Right lobe of liver (tissue), 6 donors: ENCODE measurements around the gene TIGD2. TPM values are rescaled to one million over a fixed set of nuclear protein-coding genes. Genes with fewer than 3 reads are reported as not detected.

Experiments used
- ATAC-seq, 4 donors: fragments of 200-7000 bp; cut with Tn5 transposase; one replicate each; pipeline ENCODE4 v1.9.1; 2020; ENCODE audit warnings: mild to moderate bottlenecking in 4 of 4, moderate library complexity in 4 of 4
- DNase-seq, 3 donors: peaks; one replicate each; pipeline ENCODE4 v3.0.0-alpha.2; 2020
- H3K27ac ChIP-seq, 3 donors: fragments of 200-600 bp; one replicate each; pipeline ENCODE4 v1.8.0; 2022
- H3K27me3 ChIP-seq, 2 donors: fragments of 200-600 bp; one replicate each; pipeline ENCODE4 v1.8.0; 2022
- H3K36me3 ChIP-seq, 4 donors: fragments of 200-600 bp; sonication (generic) in 1 of 4; one replicate each; pipeline versions ENCODE4 v1.5.1 to v1.8.0; 2017 to 2022; ENCODE audit warnings: control low read depth in 1 of 4
- H3K4me1 ChIP-seq, 4 donors: fragments of 200-600 bp; sonication (generic) in 1 of 4; one replicate each; pipeline versions ENCODE4 v1.5.1 to v1.8.0; 2017 to 2022; ENCODE audit warnings: control low read depth in 1 of 4
- H3K4me3 ChIP-seq, 3 donors: fragments of 200-600 bp; one replicate each; pipeline ENCODE4 v1.8.0; 2022
- H3K9me3 ChIP-seq, 4 donors: fragments of 200-600 bp; sonication (generic) in 1 of 4; one replicate each; pipeline versions ENCODE4 v1.5.1 to v1.8.0; 2017 to 2022; ENCODE audit warnings: control low read depth in 1 of 4
- POLR2A ChIP-seq: fragments of 450-650 bp; IDR thresholded peaks from one replicate; pipeline ENCODE4 v1.6.1; 2017; ENCODE audit warnings: antibody characterized with exemption, mild to moderate bottlenecking
- WGBS: methylation state at CpG from one replicate; pipeline ENCODE4 v1.1.6; 2018; ENCODE audit warnings: low coverage, low lambda C conversion rate; ENCODE audit not compliant: insufficient coverage; ENCODE audit errors: missing lambda C conversion rate; 5-methylcytosine and 5-hydroxymethylcytosine counted together
- intact Hi-C, 2 donors: fragments of 100-400 bp; cut with DNase I; formaldehyde crosslinking; loops; one replicate each; pipeline versions ENCODE4 v1.11.2 to v1.14.1; 2022
- total RNA-seq, 6 experiments: library from RNA; depleted of rRNA in 2 of 6; stranded (reverse); fragments of >200 nt in 2 of 6; fragmentation: NEBNext Ultra II Directional in 3 of 6; extraction: Animal tissue kit (Norgen Biotek cat#: 25700) in 3 of 6; gene quantifications; one replicate each; pipeline versions ENCODE4 v1.1.0 to v1.2.4, GENCODE V29; 2016 to 2023
- TF ChIP-seq, protein P1 (sequence below), 4 donors: fragments of 200-600 bp in 3 of 4; fragments of 450-650 bp in 1 of 4; IDR thresholded peaks; one replicate each; pipeline versions ENCODE4 v1.5.1 to v1.8.0; 2016 to 2022; ENCODE audit warnings: antibody characterized with exemption in 4 of 4, mild to moderate bottlenecking in 2 of 4
- donor health status: DM: no; HTN: yes; CAD: no.
- donor health status: DM: no; HTN: no; CAD: no.
- donor health status: DM: no; HTN: no; CAD: no.
- donor health status: DM: no; HTN: yes; CAD: no.
- donor health status: DM: no; HTN: yes; CAD: no.

The TIGD2 gene
- total RNA-seq, 6 experiments from 2014 or later = 8.5 to 16.8 (median 13.8) TPM

DNA sequence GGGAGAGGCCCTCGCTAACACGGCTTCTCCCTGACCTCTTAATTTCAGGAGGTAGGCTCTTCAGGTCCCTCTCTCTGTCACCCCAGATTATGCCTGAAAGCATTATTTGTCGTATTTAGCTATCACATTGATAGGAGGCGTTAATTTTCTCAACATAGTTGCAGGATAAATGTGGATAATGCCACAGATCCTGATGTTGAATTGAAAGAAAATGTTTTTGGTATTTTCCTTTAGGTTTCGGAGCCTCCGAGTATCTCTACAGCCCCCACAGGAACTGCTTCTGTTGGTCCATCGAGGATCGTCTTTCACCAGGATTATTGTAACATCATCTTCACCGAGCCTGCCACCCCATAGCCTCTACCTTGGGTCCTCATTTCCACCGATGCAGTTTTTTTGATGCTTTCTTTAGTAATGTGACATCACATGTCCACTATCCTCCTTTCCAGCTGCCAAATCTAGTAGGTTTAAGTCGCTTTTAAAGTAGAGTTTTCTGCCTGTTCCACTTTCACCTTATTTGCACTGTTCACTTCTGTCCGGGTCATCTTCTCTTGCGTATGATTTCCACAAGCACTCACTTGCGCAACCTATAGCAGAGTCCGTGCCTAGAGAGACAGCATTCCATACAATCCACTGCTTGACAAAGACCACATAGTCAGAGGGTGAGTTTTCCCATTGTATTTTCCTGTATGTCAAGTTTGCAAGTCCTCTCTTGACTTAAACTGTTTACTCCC lies 665 bp downstream of the TIGD2 start:
- TF ChIP-seq, protein P1, sequence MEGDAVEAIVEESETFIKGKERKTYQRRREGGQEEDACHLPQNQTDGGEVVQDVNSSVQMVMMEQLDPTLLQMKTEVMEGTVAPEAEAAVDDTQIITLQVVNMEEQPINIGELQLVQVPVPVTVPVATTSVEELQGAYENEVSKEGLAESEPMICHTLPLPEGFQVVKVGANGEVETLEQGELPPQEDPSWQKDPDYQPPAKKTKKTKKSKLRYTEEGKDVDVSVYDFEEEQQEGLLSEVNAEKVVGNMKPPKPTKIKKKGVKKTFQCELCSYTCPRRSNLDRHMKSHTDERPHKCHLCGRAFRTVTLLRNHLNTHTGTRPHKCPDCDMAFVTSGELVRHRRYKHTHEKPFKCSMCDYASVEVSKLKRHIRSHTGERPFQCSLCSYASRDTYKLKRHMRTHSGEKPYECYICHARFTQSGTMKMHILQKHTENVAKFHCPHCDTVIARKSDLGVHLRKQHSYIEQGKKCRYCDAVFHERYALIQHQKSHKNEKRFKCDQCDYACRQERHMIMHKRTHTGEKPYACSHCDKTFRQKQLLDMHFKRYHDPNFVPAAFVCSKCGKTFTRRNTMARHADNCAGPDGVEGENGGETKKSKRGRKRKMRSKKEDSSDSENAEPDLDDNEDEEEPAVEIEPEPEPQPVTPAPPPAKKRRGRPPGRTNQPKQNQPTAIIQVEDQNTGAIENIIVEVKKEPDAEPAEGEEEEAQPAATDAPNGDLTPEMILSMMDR (IDR thresholded peaks at IDR 0.05) = no peak
- peak; percentile 24 for TF ChIP-seq POLR2A
- peak overlapping the region; percentile 83 to 95 (median 92) for H3K27ac ChIP-seq
- DNase-seq (peak in 1 of 3 donors; percentile 83), ATAC-seq (peak; percentile 47 to 60 (median 50))
- H3K4me1 ChIP-seq = peaks cover 0 to 44% (median 16%) of the 10 kb centered on the region in 4 donors
- no peaks in the 10 kb centered on the region for H3K9me3 ChIP-seq
- peak overlapping the region; percentile 77 to 90 (median 85) for H3K4me3 ChIP-seq
- no peaks in the 10 kb centered on the region for H3K36me3 ChIP-seq
- intact Hi-C loops = no loop called here
- H3K27me3 ChIP-seq = no peaks in the 10 kb centered on the region
- 5% methylated on average over 15 of the region's 15 CpGs for WGBS

DNA sequence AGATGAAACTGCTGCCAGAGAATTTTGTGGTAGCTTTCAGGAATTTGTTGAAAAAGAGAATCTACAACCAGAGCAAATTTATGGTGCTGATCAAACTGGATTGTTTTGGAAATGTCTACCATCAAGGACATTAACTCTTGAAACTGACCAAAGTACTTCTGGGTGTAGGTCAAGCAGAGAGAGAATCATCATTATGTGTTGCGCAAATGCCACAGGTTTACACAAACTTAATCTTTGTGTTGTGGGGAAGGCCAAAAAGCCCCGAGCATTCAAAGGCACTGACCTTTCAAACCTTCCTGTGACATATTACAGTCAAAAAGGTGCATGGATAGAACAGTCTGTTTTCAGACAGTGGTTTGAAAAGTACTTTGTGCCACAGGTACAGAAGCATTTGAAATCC lies 2.1 kb downstream of the TIGD2 start:
- Histone ChIP-seq H3K36me3 (no peaks in the 10 kb centered on the region), H3K27me3 (no peaks in the 10 kb centered on the region), H3K4me3 (peak overlapping the region in 2 of 3 donors; percentile 77 to 90), H3K9me3 (no peaks in the 10 kb centered on the region), H3K27ac (peak overlapping the region; percentile 83 to 95 (median 92)), H3K4me1 (peaks cover 0 to 52% (median 19%) of the 10 kb centered on the region in 4 donors)
- ATAC-seq = peak; percentile 23 to 66 (median 31)
- TF ChIP-seq POLR2A = no peak
- TF ChIP-seq, protein P1 (IDR thresholded peaks at IDR 0.05) = no peak
- intact Hi-C loops = no loop called here
- peak in 1 of 3 donors; percentile 77 for DNase-seq
- 31% methylated on average over 2 of the region's 2 CpGs for WGBS

DNA sequence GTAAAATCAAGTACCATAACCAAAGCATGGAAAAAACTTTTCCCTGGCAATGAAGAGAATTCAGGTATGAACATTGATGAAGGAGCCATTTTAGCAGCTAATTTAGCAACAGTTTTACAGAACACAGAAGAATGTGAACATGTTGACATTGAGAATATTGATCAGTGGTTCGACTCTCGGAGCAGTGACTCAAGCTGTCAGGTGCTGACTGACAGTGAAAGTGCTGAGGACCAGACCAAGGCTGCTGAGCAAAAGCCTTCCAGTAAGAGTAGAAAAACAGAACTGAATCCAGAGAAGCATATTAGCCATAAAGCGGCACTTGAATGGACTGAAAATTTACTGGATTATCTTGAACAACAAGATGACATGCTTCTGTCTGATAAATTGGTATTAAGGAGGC lies 2.8 kb downstream of the TIGD2 start:
- H3K27ac ChIP-seq = peak overlapping the region; percentile 52 to 95 (median 83)
- 42% methylated on average over 3 of the region's 3 CpGs for WGBS
- H3K27me3 ChIP-seq = no peaks in the 10 kb centered on the region

DNA sequence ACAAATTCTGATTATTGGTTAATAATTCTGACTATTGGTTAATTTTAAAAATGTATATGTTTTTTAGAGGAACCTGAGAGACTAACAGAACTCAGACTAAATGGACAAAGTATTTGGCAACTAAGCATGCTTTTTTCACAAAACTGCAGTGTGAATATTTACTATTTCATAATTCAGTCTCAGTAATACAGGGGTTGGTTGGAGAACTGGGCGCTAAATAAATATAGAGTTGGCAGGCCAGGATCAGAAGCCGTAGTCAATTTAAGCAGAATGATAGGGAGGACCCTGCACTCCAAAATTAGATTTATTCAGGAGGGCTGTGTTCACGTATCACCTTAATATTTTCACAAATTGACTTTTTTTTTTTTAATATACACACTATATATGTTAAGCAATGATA lies 5.8 kb downstream of the TIGD2 start:
- Histone ChIP-seq H3K36me3 (no peaks in the 10 kb centered on the region), H3K27ac (peak overlapping the region in 2 of 3 donors; percentile 16 to 31), H3K9me3 (no peaks in the 10 kb centered on the region), H3K4me3 (no peak overlapping the region), H3K4me1 (peaks cover 0 to 52% (median 19%) of the 10 kb centered on the region in 4 donors), H3K27me3 (no peaks in the 10 kb centered on the region)
- TF ChIP-seq POLR2A = no peak
- TF ChIP-seq, protein P1 (IDR thresholded peaks at IDR 0.05) = no peak
- intact Hi-C loops = no loop called here
- ATAC-seq (peak; percentile 56 to 74 (median 68)), DNase-seq (peak in 1 of 3 donors; percentile 63)
- WGBS = 41% methylated on average over 3 of the region's 3 CpGs

More for the DNA sequence above, 2.8 kb downstream of the TIGD2 start:
- intact Hi-C loops = no loop called here
- no peak for TF ChIP-seq POLR2A
- TF ChIP-seq, protein P1 (IDR thresholded peaks at IDR 0.05) = no peak
- DNase-seq (peak in 1 of 3 donors; percentile 38), ATAC-seq (peak in 2 of 4 donors; percentile 18 to 28)
- Histone ChIP-seq H3K36me3 (no peaks in the 10 kb centered on the region), H3K4me3 (no peak overlapping the region), H3K9me3 (no peaks in the 10 kb centered on the region), H3K4me1 (peaks cover 0 to 52% (median 19%) of the 10 kb centered on the region in 4 donors)
